GM19025 (cell line): ENCODE measurements around the gene ADGRV1.
"Not testable (repeated sequence)": the region's sequence is repeated elsewhere in the genome, so short reads cannot be mapped to it uniquely, and the experiment has no call there.

Experiments
- ATAC-seq: cut with Tn5 transposase; IDR thresholded peaks from one replicate; pipeline ENCODE4 v1.9.1; 2021; ENCODE audit warnings: mild to moderate bottlenecking, low read depth, moderate library complexity; ENCODE audit not compliant: unreplicated experiment

Gene ADGRV1

DNA sequence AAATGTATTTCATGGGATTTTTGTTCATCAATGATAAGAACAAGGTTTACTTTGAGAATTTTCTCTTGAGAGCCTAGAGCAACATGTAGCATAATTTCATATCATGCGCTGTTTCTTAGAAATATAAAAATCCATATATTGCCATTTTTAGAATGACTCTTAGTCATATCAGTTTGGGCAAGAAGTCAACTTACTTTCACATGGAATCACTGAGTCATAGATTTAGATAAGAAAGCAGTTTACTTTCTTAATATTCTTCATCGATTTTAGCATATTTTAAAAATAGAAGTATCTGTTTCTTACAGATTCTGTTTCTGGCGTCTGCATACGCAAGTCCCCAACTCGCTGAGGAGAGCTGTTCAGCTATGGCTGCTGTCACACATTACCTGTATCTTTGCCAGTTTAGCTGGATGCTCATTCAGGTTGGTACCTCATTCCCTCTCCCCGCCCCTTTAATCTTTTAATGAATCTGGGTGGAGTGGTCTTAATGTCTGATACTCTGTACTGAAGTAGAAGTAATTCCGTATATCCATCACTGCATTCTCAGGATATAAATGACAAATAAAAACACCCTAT is 406.6 kb downstream of the ADGRV1 start:
- no peak for ATAC-seq

DNA sequence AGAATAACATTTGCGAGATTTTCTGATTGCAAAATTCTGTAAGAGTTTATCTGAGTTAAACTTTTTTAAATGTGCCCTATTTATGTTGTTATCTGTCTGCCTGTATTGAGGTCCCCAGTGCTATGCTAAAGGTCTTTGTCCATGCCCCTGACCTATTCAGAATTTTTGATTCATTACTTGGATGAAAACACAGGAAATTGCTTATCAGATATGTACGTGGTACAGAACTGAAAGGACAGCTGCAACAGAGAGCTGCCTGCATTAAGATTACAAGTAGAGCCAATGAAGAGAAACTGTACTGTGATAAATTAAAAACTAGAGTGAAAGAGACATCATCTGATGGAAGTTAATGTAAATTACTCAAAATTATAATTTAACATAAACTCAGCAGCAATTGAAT is 408.8 kb downstream of the ADGRV1 start:
- ATAC-seq: no peak

DNA sequence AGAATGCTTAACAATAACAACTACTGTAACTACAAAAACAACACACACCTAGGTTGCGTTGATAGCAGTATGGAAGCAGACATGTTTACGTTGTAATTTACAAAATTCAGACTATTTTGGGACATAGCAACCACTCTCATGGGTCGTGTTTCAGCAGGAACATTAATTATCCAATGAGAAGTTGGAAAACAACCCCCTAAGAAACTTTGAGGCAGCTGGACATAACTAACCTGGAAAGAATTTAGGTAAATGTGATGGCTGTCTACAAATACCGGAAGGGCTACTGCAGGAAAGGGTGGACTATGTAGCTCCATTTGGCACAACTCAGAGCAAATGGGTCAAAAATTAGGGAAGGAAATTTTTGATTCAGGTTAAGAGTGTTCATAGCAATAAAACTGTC is 409.3 kb downstream of the ADGRV1 start:
- ATAC-seq: no peak

DNA sequence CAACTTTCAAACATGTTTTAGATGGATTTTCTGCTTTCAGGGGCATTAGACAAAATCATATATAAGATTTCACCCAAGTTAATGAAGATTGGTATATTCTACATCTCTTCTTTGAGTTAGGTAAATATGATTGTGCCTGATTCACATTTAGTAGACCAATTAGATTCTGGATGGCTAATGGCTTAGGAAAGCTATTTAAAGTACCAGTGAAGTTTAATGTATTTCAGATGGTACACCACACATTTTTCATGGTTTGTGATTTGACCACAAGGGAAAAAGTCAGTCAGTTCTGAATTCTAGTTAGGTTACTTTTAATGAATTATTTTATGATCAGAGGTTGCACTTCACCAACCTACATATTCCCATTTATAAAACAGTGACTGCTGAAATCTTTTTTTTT is 409.7 kb downstream of the ADGRV1 start:
- ATAC-seq: no peak

DNA sequence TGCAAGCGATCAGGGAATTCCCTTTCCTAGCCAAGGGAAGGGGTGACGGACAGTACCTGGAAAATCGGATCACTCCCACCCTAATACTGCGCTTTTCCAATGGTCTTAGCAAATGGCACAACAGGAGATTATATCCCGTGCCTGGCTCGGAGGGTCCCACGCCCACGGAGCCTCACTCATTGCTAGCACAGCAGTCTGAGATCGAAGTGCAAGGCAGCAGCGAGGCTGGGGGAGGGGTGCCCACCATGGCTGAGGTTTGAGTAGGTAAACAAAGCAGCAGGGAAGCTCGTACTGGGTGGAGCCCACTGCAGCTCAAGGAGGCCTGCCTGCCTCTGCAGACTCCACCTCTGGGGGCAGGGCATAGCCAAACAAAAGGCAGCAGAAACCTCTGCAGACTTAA is 411.3 kb downstream of the ADGRV1 start:
- ATAC-seq: not testable (repeated sequence)

DNA sequence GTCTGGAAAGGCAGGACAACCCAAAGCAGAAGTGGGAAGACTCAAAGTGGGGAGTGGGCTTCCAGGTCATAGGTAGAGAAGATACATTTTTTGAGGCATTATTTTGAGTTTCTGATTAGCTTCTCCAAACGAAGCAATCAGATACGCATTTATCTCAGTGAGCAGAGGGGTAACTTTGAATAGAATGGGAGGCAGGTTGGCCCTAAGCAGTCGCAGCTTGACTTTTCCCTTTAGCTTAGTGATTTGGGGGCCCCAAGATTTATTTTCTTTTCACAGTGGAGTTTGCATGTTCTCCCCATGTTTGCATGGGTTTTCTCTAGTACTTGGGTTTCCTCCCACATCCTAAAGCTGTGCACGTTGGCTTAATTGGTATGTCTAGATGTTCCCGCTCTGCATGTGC is 422.6 kb downstream of the ADGRV1 start:
- ATAC-seq: no peak

DNA sequence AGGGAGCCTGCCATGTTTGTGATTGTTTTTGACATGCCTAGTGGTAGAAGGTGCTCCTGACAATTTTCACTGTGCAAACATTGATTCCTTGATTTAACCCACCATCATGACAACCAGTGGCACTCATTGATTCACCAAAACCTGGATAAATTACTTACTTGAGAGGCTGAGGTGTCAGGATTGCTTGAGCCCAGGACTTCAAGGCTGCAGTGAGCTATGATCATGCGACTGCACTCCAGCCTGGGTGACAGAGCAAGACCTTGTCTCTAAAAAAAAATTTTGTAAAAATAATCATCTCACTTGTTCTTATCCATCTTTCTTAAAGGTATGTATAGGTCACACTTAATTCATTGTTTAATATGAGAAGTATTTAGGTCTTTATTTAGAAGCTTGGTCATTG is 423.2 kb downstream of the ADGRV1 start:
- ATAC-seq: no peak

DNA sequence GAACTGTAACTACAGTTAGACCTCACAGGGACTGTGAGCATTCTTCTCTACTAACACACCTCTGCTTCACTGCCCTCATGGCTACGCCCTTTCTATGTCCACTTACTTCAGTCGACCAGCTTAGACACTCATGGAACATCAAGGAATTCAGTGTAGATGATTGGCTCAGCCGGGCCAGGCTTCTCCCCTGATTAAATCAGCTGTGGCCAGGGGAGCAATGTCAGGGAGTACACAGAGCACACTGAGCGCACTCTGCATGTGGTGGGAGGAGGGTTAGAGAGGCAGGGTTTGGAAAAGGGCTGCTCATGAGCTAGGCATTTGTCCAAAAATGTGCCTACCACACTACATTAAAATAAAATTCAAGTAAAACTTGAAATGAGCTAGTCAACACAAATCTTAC is 424.0 kb downstream of the ADGRV1 start:
- ATAC-seq: no peak

DNA sequence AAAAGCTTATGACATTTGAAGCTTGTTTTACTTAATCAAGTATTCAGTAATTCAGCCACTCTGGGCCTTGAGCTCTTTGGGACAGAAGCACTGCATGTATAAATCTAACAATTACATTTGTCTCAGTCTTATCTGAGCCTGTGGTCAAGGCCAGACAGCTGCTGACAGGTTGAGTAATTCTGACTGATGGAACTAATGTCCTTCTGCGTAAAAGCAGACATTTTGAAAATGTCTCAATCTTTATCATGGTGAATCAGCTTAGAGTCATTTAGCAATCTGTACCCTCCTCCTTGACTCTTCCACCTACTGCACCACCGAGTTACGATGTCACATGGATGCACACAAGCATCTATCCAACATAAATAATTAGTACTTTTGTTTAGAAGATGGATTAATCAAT is 424.6 kb downstream of the ADGRV1 start:
- ATAC-seq: no peak

DNA sequence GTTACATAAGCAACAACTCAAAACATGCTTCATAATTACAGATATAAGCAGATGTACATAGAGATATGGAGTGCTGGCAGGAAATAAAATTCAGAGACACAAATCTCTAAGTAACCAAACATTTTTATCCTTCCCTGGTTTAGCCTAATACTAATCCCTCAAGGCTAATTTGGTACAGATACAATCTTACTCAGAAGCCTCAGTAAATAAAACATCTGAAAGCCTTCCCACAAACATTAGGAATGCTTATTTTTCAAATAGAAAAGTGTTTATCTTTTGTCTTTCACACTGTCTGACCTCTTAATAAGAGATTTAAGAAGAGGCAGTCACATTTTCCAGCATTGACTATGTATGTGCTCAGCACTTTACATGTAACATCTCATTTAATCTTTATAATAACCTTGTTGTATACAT is 425.1 kb downstream of the ADGRV1 start:
- no peak for ATAC-seq

DNA sequence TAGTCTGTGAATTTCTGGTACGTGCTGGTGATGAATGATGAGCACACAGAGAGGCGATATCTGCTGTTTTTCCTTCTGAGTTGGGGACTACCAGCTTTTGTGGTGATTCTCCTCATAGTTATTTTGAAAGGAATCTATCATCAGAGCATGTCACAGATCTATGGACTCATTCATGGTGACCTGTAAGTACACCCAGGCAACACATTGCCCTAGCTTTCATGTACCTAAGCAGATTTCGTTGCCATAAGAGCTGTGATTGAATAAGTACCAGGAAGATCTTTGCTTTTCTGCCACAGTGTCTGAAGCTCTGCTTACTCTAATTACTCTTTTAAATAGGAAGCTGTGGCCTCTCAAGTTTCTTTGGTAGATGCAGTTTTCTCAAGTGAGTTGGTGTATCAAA is 426.7 kb downstream of the ADGRV1 start:
- no peak for ATAC-seq

DNA sequence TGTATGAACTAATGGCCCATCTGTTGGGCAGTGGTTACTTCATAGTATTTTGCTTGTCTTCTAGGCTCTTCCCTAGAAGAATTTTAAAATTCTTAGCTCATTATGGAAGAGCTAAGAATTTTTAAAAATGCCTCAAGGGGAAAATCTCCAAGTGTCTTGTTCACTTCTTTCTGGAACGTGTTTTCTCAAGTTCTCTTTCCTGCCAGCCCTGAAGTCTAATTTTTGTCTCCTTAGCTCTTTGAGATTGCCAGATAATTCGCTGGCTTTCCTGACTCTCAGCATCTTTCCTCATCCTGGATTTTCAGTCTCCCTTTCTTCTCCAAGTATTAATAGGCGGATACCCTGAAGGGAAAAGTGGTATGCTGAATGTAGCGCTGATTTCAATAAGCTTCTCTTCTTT is 429.1 kb downstream of the ADGRV1 start:
- ATAC-seq: no peak

DNA sequence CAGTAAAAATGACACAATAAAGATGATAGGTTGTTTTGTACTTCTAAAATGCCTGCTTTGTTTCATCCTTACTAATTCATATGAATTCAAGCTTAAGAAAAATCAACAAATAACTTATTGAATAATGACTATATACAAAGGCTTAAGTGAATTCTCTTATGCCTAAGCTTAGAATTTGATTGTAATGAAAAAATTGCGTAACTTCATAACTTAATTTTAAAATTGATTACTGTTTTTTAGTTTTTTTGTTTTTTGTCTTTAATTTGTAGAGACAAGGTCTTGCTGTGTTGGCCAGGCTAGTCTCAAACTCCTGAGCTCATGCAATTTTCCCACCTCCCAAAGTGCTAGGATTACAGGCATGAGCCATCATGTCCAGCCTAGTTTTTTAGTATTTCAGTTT is 432.6 kb downstream of the ADGRV1 start:
- no peak for ATAC-seq

DNA sequence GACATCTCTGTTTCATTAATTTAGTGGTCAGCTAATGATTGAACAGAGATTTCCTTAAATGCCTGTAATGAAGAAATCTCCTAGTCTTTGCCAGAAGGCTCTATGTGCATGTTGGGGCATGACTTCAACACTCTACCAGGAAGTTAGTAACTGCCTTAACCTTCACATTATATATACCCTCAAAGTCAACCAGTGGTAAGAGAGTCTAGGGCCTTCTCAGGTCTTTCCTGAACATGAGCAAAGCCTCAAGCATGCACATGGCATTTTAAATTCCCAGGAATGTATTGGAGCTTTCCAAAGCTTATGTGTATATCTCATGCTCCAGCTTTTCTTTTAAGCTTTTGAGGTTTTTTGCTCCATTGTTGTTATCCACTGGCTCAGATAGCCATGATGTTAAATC is 436.2 kb downstream of the ADGRV1 start:
- ATAC-seq: no peak

DNA sequence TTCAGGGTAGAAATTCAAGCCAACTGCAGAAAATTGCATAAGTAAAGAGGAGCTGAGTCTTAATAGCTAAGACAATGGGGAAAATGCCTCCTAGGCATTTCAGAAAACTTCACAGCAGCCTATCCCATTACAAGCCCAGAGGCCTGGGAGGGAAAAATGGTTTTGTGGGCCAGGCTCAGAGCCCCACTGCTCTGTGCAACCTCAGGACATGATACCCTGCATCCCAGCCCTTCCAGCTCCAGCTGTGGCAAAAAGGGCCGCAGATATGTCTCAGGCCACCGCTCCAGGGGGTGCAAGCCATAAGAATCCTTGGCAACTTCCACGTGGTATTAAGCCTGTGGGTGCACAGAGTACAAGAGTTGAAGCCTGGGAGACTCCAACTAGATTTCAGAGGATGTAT is 437.5 kb downstream of the ADGRV1 start:
- no peak for ATAC-seq

DNA sequence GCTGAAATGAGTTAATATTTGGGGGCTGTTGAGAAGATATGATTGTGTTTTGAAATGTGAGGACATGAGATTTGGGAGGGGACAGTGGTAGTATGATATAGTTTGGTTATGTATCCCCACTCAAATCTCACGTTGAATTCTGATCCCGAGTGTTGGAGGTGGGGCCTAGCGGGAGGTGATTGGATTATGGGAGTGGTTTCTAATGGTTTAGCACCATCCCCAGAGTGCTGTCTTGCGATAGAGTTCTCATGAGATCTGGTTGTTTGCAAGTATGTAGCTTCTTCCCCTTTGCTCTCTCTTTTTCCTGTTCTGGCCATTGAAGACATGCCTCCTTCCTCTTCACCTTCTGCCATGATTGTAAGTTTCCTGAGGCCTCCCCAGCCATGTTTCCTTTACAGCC is 438.5 kb downstream of the ADGRV1 start:
- ATAC-seq: no peak

DNA sequence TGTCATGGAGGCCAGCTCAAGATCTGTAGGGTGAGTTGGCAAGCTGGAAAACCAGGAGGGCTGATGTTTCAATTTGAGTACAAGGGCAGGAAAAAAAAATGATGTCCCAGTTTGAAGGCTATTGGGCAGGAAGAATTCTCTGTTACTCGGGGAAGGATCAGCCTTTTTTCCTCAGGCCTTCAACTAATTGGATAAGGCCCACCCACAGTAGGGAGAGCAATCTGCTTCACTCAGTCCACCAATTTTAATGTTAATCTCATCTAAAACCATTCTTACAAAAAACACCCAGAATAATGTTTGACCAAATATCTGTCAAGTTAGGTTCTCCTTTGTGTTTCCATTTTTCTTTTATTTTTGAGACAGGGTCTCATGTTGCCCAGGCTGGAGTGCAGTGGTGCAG is 442.1 kb downstream of the ADGRV1 start:
- no peak for ATAC-seq

DNA sequence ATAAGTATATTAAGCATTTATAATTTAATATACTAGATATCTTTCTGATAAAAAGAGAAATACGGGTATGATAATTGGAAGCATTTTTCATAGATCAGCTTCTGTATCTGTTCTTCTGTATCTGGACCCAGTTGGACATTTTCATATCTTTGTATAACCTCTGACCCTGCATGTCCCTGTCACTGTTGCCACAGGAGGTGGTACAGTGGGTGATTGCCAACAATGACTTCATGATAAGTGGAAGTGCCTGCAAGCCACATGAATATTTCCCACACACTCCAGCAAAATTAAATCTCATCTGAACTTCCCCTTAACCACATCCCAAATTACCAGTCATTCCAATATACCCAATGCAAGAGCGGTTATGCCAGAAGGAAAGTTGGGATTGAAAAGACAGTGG is 448.1 kb downstream of the ADGRV1 start:
- ATAC-seq: no peak

DNA sequence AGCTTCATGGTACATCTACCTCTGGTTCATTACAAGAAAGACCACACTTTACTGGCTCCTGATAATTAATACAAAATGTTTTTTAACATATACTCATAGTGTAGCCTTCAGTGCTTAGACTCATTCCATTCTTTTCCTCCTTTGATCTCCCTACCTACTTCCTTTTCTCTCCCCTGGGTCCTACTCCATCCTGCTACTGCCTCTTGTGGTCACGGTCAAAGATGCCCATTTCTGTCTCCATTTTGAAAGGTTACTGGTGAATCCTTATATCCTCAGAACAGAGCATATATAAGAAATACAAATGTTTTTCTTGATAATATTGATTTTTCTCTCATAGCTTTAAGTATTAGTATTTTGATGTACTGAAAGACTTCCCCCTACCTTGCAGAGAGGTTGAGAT is 448.7 kb downstream of the ADGRV1 start:
- no peak for ATAC-seq

DNA sequence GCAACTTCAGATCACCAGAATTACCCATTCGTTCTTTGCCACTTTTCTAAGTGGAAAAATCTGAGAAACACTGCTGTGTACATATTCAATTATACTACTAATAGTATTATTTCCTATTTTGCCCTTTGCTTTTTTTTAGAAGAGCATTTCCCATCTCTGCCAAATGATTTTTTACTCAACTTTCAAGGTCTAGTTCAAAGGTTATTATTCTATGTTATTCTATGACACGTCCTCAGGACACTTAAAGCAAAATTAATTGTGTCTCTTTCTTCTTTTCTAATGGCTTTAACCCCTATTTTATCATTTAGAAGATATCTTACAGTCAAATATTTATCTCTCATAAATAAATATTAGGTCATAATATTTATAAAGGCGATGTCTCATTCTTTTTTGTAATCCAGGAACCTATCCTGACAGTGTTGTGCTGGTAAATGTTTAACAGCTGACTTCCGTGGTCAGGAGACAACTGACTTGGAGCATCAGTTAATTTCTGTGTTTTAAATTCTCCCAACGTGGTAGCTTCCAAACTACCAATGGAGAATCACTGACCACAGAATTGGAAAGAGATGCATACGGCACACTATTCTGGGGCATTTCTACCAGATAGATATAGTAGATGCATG is 449.3 kb downstream of the ADGRV1 start:
- no peak for ATAC-seq

DNA sequence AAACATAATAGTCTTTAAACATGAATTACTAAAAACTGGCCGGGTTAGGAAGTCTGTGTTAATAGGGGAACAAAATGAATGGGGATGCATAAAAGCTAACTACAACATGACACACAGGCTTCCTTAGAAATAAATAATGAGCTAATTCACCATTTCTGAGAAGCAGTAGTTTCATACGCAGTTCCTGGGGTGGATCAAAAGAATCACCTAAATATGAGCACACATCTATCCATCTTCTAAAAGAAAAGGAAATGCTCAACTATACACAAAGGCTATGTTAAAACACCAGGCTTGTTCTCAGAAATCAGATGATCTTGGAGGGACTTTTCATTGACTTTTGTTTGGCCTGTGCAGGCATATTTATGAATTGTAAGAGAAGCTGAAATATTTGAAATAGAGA is 451.5 kb downstream of the ADGRV1 start:
- no peak for ATAC-seq

DNA sequence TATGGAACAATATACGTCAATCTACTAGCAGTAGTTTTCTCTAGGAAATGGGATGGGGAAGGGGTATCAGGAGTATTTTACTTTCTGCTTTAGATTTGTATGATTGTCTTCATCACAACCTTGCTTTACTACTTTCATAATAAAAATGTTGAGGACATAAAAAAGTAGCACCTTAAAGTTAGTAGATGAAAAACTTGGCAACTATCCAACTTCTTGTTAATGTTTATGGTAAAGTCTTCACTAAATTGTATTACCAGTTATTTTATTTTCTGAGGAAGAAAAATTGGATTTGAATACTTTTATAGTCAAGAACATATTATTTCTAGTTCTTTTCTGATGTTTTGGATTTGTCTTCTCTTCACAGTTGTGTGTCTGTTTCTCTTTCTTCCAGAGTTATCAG is 452.4 kb downstream of the ADGRV1 start:
- ATAC-seq: no peak

DNA sequence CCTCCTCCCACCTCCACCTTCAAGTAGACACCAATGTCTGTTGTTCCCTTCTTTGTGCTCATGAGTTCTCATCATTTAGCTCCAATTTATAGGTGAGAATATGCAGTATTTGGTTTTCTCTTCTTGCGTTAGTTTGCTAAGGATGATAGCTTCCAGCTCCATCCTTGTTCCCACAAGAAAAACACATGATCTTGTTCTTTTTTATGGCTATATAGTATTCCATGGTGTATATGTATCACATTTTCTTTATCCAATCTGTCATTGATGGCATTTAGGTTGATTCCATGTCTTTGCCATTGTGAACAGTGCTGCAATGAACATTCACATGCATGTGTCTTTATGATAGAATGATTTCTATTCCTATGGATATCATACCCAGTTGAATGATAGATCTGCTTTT is 454.3 kb downstream of the ADGRV1 start:
- ATAC-seq: not testable (repeated sequence)
